ENCODE results near the gene PLCL1. TPM values are rescaled to one million over a fixed set of nuclear protein-coding genes. Genes with fewer than 3 reads are reported as not detected.

The PLCL1 gene
- total and polyA plus RNA-seq, 12 donors, result 17.3 to 131 (median 102) TPM

- H3K4me3 ChIP-seq, result no peak overlapping the region
- no peak for TF ChIP-seq CTCF (IDR thresholded peaks at IDR 0.05)
- no peaks in the 10 kb centered on the region for H3K36me3 ChIP-seq
- no peaks in the 10 kb centered on the region for H3K27me3 ChIP-seq
- H3K4me1 ChIP-seq, result peaks cover 0 to 40% (median 11%) of the 10 kb centered on the region in 9 donors
- DNase-seq (no peak), ATAC-seq (no peak)
- 56 to 64% methylated on average over 2 of the region's 2 CpGs for WGBS, 2 donors
- intact Hi-C loops (cut with DNase I), result loop anchor here in 1 of 10 donors (5.0 kb wide), 1 partner anchor 153 kb away; no protein-coding TSS in a partner anchor
- H3K27ac ChIP-seq, result peak overlapping the region in 1 of 10 donors; percentile 61
- H3K9me3 ChIP-seq, result peaks cover 0 to 36% (median 11%) of the 10 kb centered on the region in 11 donors
These were observed 156.4 kb downstream of the PLCL1 start for GRCh38 chr2:197960786-197961185.

DNA sequence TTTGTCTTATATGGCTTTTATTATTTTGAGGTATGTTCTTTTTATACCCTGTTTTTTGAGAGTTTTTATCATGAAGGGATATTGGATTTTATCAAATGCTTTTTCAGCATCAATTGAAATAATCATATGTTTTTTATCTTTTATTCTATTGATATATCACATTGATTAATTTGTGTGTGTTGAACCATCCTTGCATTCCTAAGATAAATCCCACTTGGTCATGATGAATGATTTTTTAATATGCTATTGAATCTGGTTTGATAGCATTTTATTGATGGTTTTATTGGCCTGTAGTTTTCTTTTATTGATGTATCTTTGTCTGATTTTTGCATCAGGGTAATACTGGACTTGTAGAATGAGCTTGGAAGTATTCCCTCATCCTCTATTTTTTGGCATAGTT is 160.3 kb downstream of the PLCL1 start:
- DNase-seq, result no peak
- H3K27me3 ChIP-seq, result no peaks in the 10 kb centered on the region
- H3K4me1 ChIP-seq, result peaks cover 0 to 42% (median 11%) of the 10 kb centered on the region in 9 donors
- no peaks in the 10 kb centered on the region for H3K36me3 ChIP-seq
- ATAC-seq, result no peak
- H3K27ac ChIP-seq, result no peak overlapping the region
- H3K9me3 ChIP-seq, result peaks cover 0 to 33% (median 11%) of the 10 kb centered on the region in 11 donors
- intact Hi-C loops (cut with DNase I), result loop anchor here in 1 of 10 donors (5.0 kb wide), 1 partner anchor 157 kb away; no protein-coding TSS in a partner anchor
- no peak overlapping the region for H3K4me3 ChIP-seq
- TF ChIP-seq CTCF (IDR thresholded peaks at IDR 0.05), result no peak

DNA sequence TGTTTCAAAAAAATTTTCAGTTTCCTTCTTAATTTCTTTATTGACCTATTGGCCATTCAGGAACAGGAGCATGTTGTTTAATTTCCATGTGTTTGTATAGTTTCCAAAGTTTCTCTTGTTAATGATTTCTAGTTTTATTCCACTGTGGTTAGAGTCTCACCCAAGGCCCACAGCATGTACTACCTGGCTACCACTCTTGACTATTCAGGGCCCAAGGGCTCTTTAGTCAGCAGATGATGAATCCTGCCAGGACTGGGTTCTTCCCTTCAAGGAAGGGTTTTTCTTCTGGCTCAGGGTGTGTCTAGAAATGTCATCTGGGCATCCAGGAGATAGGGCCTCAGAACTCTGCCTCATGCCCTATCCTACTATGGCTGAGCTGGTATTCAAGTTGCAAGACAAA is 161.4 kb downstream of the PLCL1 start:
- no peak overlapping the region for H3K27ac ChIP-seq
- H3K36me3 ChIP-seq, result no peaks in the 10 kb centered on the region
- no peak for TF ChIP-seq CTCF (IDR thresholded peaks at IDR 0.05)
- no peak for ATAC-seq
- peaks cover 0 to 33% (median 11%) of the 10 kb centered on the region in 11 donors for H3K9me3 ChIP-seq
- peaks cover 0 to 37% (median 12%) of the 10 kb centered on the region in 9 donors for H3K4me1 ChIP-seq
- H3K27me3 ChIP-seq, result no peaks in the 10 kb centered on the region
- no peak overlapping the region for H3K4me3 ChIP-seq
- DNase-seq, result no peak
- intact Hi-C loops (cut with DNase I), result no loop called here

DNA sequence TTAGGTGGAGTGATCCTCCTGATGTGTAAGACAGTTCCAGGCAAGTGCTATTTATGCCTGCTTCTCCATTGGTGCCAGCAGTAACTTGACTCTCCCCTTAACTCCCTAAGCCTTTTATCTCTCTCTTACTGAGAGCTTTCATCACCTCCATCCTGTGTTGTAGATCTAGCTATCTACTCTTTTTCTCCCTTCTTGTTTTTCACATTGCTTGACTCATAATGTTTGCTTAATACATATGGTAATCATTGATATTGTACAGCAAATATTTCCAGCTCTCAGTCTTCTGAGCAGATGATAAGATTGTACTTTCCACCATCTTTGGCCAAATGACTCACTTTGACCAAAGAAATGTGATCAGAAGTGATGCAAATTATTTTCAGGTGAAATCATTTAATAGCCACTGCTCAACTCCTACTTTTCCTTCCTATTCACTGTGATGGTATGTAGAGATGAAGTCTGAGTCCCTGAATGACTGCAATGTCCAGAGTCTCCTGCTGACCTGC is 165.0 kb downstream of the PLCL1 start:
- H3K27ac ChIP-seq, result no peak overlapping the region
- ATAC-seq (peak; percentile 47 to 91 (median 76)), DNase-seq (no peak)
- H3K4me3 ChIP-seq, result no peak overlapping the region
- TF ChIP-seq CTCF (IDR thresholded peaks at IDR 0.05), result no peak
- no peaks in the 10 kb centered on the region for H3K27me3 ChIP-seq
- intact Hi-C loops (cut with DNase I), result no loop called here
- H3K36me3 ChIP-seq, result no peaks in the 10 kb centered on the region
- peaks cover 0 to 54% (median 17%) of the 10 kb centered on the region in 9 donors for H3K4me1 ChIP-seq
- peaks cover 0 to 21% (median 10%) of the 10 kb centered on the region in 11 donors for H3K9me3 ChIP-seq
